RPMI7951 (cell line): Measurements from ENCODE around the gene GPRIN3. TPM values are rescaled to one million over a fixed set of nuclear protein-coding genes. Genes with fewer than 3 reads are reported as not detected.
A peak's percentile ranks its signal among the peaks of the same experiment; 100 is the strongest.
"Not testable (repeated sequence)": the region's sequence is repeated elsewhere in the genome, so short reads cannot be mapped to it uniquely, and the experiment has no call there.

Experiments
- DNase-seq: peaks from one replicate; pipeline ENCODE4 v3.0.0-alpha.2; 2012; ENCODE audit warnings: low read depth
- total RNA-seq: library from RNA; depleted of rRNA; stranded (reverse); fragments of >200 nt; shearing (Covaris generic); gene quantifications from 2 replicates; pipeline ENCODE4 v1.2.3, GENCODE V29; 2014

The GPRIN3 gene
- total RNA-seq, 1 experiment from 2014 or later: not detected

- no peak for DNase-seq
Observed at GRCh38 chr4:89312066-89312465, 4.5 kb upstream of the GPRIN3 start.

GRCh38 chr4:89311433-89311832 lies 3.8 kb upstream of the GPRIN3 start:
- no peak for DNase-seq

- not testable (repeated sequence) for DNase-seq
Observed at GRCh38 chr4:89309154-89309553, 1.6 kb upstream of the GPRIN3 start.

- DNase-seq: no peak
Observed at GRCh38 chr4:89308161-89308500, 531 bp upstream of the GPRIN3 start.

- no peak for DNase-seq
Observed at GRCh38 chr4:89307178-89307445, 488 bp downstream of the GPRIN3 start.

- no peak for DNase-seq
Observed at GRCh38 chr4:89306486-89307177, 968 bp downstream of the GPRIN3 start.

- no peak for DNase-seq
Observed at GRCh38 chr4:89305712-89306437, 1.7 kb downstream of the GPRIN3 start.

GRCh38 chr4:89305028-89305427 lies 2.6 kb downstream of the GPRIN3 start:
- DNase-seq: no peak

- DNase-seq: no peak
Observed at GRCh38 chr4:89303814-89304388, 3.7 kb downstream of the GPRIN3 start.

- DNase-seq: no peak
Observed at GRCh38 chr4:89303177-89303576, 4.4 kb downstream of the GPRIN3 start.

- no peak for DNase-seq
Observed at GRCh38 chr4:89301902-89302301, 5.7 kb downstream of the GPRIN3 start.

- DNase-seq: no peak
Observed at GRCh38 chr4:89301003-89301402, 6.6 kb downstream of the GPRIN3 start.

- no peak for DNase-seq
Observed at GRCh38 chr4:89300499-89300898, 7.1 kb downstream of the GPRIN3 start.

GRCh38 chr4:89300060-89300459 lies 7.5 kb downstream of the GPRIN3 start:
- DNase-seq: no peak

- no peak for DNase-seq
Observed at GRCh38 chr4:89299153-89299791, 8.3 kb downstream of the GPRIN3 start.

- peak; percentile 3 for DNase-seq
Observed at GRCh38 chr4:89298788-89299152, 8.8 kb downstream of the GPRIN3 start.

GRCh38 chr4:89298155-89298554 lies 9.4 kb downstream of the GPRIN3 start:
- no peak for DNase-seq

GRCh38 chr4:89296896-89297295 lies 10.7 kb downstream of the GPRIN3 start:
- no peak for DNase-seq

GRCh38 chr4:89296399-89296798 lies 11.2 kb downstream of the GPRIN3 start:
- no peak for DNase-seq

- no peak for DNase-seq
Observed at GRCh38 chr4:89295415-89295927, 12.1 kb downstream of the GPRIN3 start.

- no peak for DNase-seq
Observed at GRCh38 chr4:89294573-89295269, 12.9 kb downstream of the GPRIN3 start.

GRCh38 chr4:89293299-89293698 lies 14.3 kb downstream of the GPRIN3 start:
- no peak for DNase-seq
